Astrocyte (in vitro differentiated cells and primary cell): ENCODE results near the gene OVCA2. TPM values are rescaled to one million over a fixed set of nuclear protein-coding genes. Genes with fewer than 3 reads are reported as not detected.

Experiments used
- DNase-seq: peaks from one replicate; pipeline ENCODE4 v3.0.0-alpha.2; 2010; ENCODE audit warnings: low read depth
- FAIRE-seq: peaks from 2 replicates; lab custom pipeline; 2011; peaks lifted over from hg19 to GRCh38; lab: Jason Lieb, UNC
- H2AFZ ChIP-seq: 2 replicates; pipeline ENCODE4 v1.6.0; 2012; ENCODE audit warnings: low read depth, low read length, inconsistent platforms
- H3K27ac ChIP-seq: 2 replicates; pipeline ENCODE4 v1.5.1; 2011; ENCODE audit warnings: low read depth, low read length, inconsistent platforms
- H3K27me3 ChIP-seq: 2 replicates; pipeline ENCODE4 v1.6.0; 2011; ENCODE audit warnings: low read length, inconsistent platforms; ENCODE audit not compliant: insufficient read depth
- H3K36me3 ChIP-seq: 2 replicates; pipeline ENCODE4 v1.5.1; 2011; ENCODE audit warnings: low read length, inconsistent platforms; ENCODE audit not compliant: insufficient read depth
- H3K4me1 ChIP-seq: 2 replicates; pipeline ENCODE4 v1.5.1; 2011; ENCODE audit warnings: low read length, inconsistent platforms; ENCODE audit not compliant: insufficient read depth
- H3K4me2 ChIP-seq: 2 replicates; pipeline ENCODE4 v1.6.0; 2012; ENCODE audit warnings: low read length, inconsistent platforms
- H3K4me3 ChIP-seq: 2 replicates; pipeline ENCODE4 v1.5.1; 2011; ENCODE audit warnings: low read depth, mild to moderate bottlenecking, low read length, inconsistent platforms; ENCODE audit not compliant: insufficient read depth
- H3K79me2 ChIP-seq: 2 replicates; pipeline ENCODE4 v1.6.0; 2012; ENCODE audit warnings: mild to moderate bottlenecking, low read length, inconsistent platforms; ENCODE audit not compliant: insufficient read depth
- H3K9ac ChIP-seq: 2 replicates; pipeline ENCODE4 v1.6.0; 2012; ENCODE audit warnings: mild to moderate bottlenecking, low read length, inconsistent platforms
- H3K9me3 ChIP-seq: 2 replicates; pipeline ENCODE4 v1.5.1; 2012; ENCODE audit warnings: low read depth, mild to moderate bottlenecking, low read length, inconsistent platforms; ENCODE audit not compliant: insufficient read depth
- H4K20me1 ChIP-seq: 2 replicates; pipeline ENCODE4 v1.6.0; 2012; ENCODE audit warnings: low read length, inconsistent platforms; ENCODE audit not compliant: insufficient read depth
- H3K27ac Mint-ChIP-seq: one replicate; pipeline ENCODE4 v1.8.0; 2021; ENCODE audit warnings: mild to moderate bottlenecking, mixed read lengths; ENCODE audit not compliant: unreplicated experiment
- H3K27me3 Mint-ChIP-seq: one replicate; pipeline ENCODE4 v1.8.0; 2021; ENCODE audit warnings: low read depth, mixed read lengths; ENCODE audit not compliant: unreplicated experiment
- H3K36me3 Mint-ChIP-seq: one replicate; pipeline ENCODE4 v1.8.0; 2021; ENCODE audit warnings: low read depth, mixed read lengths; ENCODE audit not compliant: unreplicated experiment
- H3K4me1 Mint-ChIP-seq: one replicate; pipeline ENCODE4 v1.8.0; 2021; ENCODE audit warnings: low read depth, mixed read lengths; ENCODE audit not compliant: unreplicated experiment
- H3K4me3 Mint-ChIP-seq: one replicate; pipeline ENCODE4 v1.8.0; 2021; ENCODE audit warnings: mild to moderate bottlenecking, moderate library complexity, mixed read lengths; ENCODE audit not compliant: unreplicated experiment
- H3K9me3 Mint-ChIP-seq: one replicate; pipeline ENCODE4 v1.8.0; 2021; ENCODE audit warnings: mild to moderate bottlenecking, mixed read lengths; ENCODE audit not compliant: unreplicated experiment
- CTCF ChIP-seq: IDR thresholded peaks from 2 replicates; pipeline ENCODE4 v1.5.1; 2011; ENCODE audit warnings: low read depth, mild to moderate bottlenecking, inconsistent platforms, low read length, moderate library complexity; ENCODE audit not compliant: insufficient read depth
- EZH2 ChIP-seq: IDR thresholded peaks from 2 replicates; pipeline ENCODE4 v1.6.1; 2012; ENCODE audit warnings: mild to moderate bottlenecking, low read length, inconsistent platforms; ENCODE audit not compliant: insufficient read depth
- total RNA-seq: library from RNA; stranded (reverse); gene quantifications from 2 replicates; pipeline ENCODE4 v1.2.1, GENCODE V29; 2021

Gene OVCA2
- total RNA-seq, 1 donor from 2014 or later: 36.8 TPM

- H3K27ac ChIP-seq: peak overlapping the region; percentile 83
- H3K27me3 Mint-ChIP-seq: no peaks in the 10 kb centered on the region
- FAIRE-seq (no peak), DNase-seq (no peak)
- H3K4me2 ChIP-seq: peak overlapping the region; percentile 86
- no peak overlapping the region for H2AFZ ChIP-seq
- peaks cover 47% of the 10 kb centered on the region for H3K4me1 ChIP-seq
- H3K36me3 Mint-ChIP-seq: peaks cover 14% of the 10 kb centered on the region
- peak overlapping the region; percentile 78 for H3K4me3 ChIP-seq
- peaks cover 2% of the 10 kb centered on the region for H3K9me3 Mint-ChIP-seq
- no peak overlapping the region for H3K27ac Mint-ChIP-seq
- no peak for TF ChIP-seq EZH2
- TF ChIP-seq CTCF: no peak
- H3K79me2 ChIP-seq: peaks cover 77% of the 10 kb centered on the region
- peaks cover 9% of the 10 kb centered on the region for H3K36me3 ChIP-seq
- H3K27me3 ChIP-seq: no peaks in the 10 kb centered on the region
- H3K9ac ChIP-seq: peak overlapping the region; percentile 93
- H3K4me3 Mint-ChIP-seq: no peak overlapping the region
- H3K4me1 Mint-ChIP-seq: peaks cover 20% of the 10 kb centered on the region
- no peaks in the 10 kb centered on the region for H3K9me3 ChIP-seq
- peaks cover 31% of the 10 kb centered on the region for H4K20me1 ChIP-seq
Measured at GRCh38 chr17:2057175-2057759, 15.4 kb downstream of the OVCA2 start.

GRCh38 chr17:2057760-2058585 is 16.2 kb downstream of the OVCA2 start:
- Histone ChIP-seq H3K36me3 (peaks cover 9% of the 10 kb centered on the region), H4K20me1 (peaks cover 31% of the 10 kb centered on the region), H3K27me3 (no peaks in the 10 kb centered on the region), H3K9ac (peak overlapping the region; percentile 93), H3K79me2 (peaks cover 78% of the 10 kb centered on the region), H3K9me3 (no peaks in the 10 kb centered on the region), H3K27ac (peak overlapping the region; percentile 83), H3K4me3 (peak overlapping the region; percentile 78), H2AFZ (no peak overlapping the region), H3K4me2 (peak overlapping the region; percentile 86), H3K4me1 (peaks cover 54% of the 10 kb centered on the region)
- no peak for TF ChIP-seq CTCF
- FAIRE-seq (no peak), DNase-seq (no peak)
- Mint-ChIP-seq H3K27ac (no peak overlapping the region), H3K4me1 (peaks cover 27% of the 10 kb centered on the region), H3K9me3 (peaks cover 2% of the 10 kb centered on the region), H3K36me3 (peaks cover 14% of the 10 kb centered on the region), H3K27me3 (no peaks in the 10 kb centered on the region), H3K4me3 (no peak overlapping the region)
